ENCODE measurements around the gene OGFOD3.
"Not testable (repeated sequence)": the region's sequence is repeated elsewhere in the genome, so short reads cannot be mapped to it uniquely, and the experiment has no call there.

Gene OGFOD3

GRCh38 chr17:82384051-82384729 is 34.2 kb downstream of the OGFOD3 start:
- DNase-seq: no peak
- intact Hi-C loops (cut with DNase I): no loop called here

GRCh38 chr17:82383411-82383810 is 35.0 kb downstream of the OGFOD3 start:
- DNase-seq: no peak
- intact Hi-C loops (cut with DNase I): no loop called here

- intact Hi-C loops (cut with DNase I): no loop called here
- no peak for DNase-seq
Observed at GRCh38 chr17:82382933-82383255, 35.5 kb downstream of the OGFOD3 start.

GRCh38 chr17:82382220-82382932 is 36.0 kb downstream of the OGFOD3 start:
- intact Hi-C loops (cut with DNase I); DNase-seq: not testable (repeated sequence)

GRCh38 chr17:82381703-82382009 is 36.7 kb downstream of the OGFOD3 start:
- intact Hi-C loops (cut with DNase I); DNase-seq: not testable (repeated sequence)

GRCh38 chr17:82380860-82381702 is 37.3 kb downstream of the OGFOD3 start:
- intact Hi-C loops (cut with DNase I): no loop called here

GRCh38 chr17:82378741-82379021 is 39.7 kb downstream of the OGFOD3 start:
- intact Hi-C loops (cut with DNase I): no loop called here
- DNase-seq: no peak

More at GRCh38 chr17:82380860-82381702, 37.3 kb downstream of the OGFOD3 start:
- DNase-seq: no peak

GRCh38 chr17:82377924-82378740 is 40.3 kb downstream of the OGFOD3 start:
- intact Hi-C loops (cut with DNase I): no loop called here
- DNase-seq: no peak

- DNase-seq; intact Hi-C loops (cut with DNase I): not testable (repeated sequence)
Observed at GRCh38 chr17:82377294-82377693, 41.1 kb downstream of the OGFOD3 start.

GRCh38 chr17:82376042-82376730 is 42.2 kb downstream of the OGFOD3 start:
- no peak for DNase-seq
- intact Hi-C loops (cut with DNase I): no loop called here

GRCh38 chr17:82375359-82376041 is 42.9 kb downstream of the OGFOD3 start:
- DNase-seq: no peak
- intact Hi-C loops (cut with DNase I): no loop called here

- intact Hi-C loops (cut with DNase I): no loop called here
- DNase-seq: no peak
Observed at GRCh38 chr17:82374626-82375331, 43.6 kb downstream of the OGFOD3 start.

GRCh38 chr17:82373731-82374625 is 44.4 kb downstream of the OGFOD3 start:
- no peak for DNase-seq
- intact Hi-C loops (cut with DNase I): no loop called here

- DNase-seq; intact Hi-C loops (cut with DNase I): not testable (repeated sequence)
Observed at GRCh38 chr17:82373072-82373452, 45.3 kb downstream of the OGFOD3 start.

- DNase-seq: no peak
- intact Hi-C loops (cut with DNase I): no loop called here
Observed at GRCh38 chr17:82372249-82373071, 45.9 kb downstream of the OGFOD3 start.

Data from head of caudate nucleus (tissue), 42 donors.